Renal cortex interstitium (tissue), 11 donors: Measurements from ENCODE around the gene SPEM2. TPM values are rescaled to one million over a fixed set of nuclear protein-coding genes. Genes with fewer than 3 reads are reported as not detected.
A peak's percentile ranks its signal among the peaks of the same experiment; 100 is the strongest.

ENCODE experiments used
- DNase-seq, 11 donors: peaks; one replicate each; pipeline ENCODE4 v3.0.0-alpha.2; 2013; ENCODE audit warnings: low read depth in 9 of 11, low spot score in 4 of 11; ENCODE audit errors: extremely low read depth in 1 of 11
- polyA plus RNA-seq, 3 donors: library from polyadenylated mRNA; unstranded; fragments of 120-200 nt; gene quantifications; one replicate each; pipeline ENCODE4 v1.2.1, GENCODE V29; 2013; ENCODE audit not compliant: insufficient read length in 3 of 3

SPEM2 gene
- polyA plus RNA-seq, 3 donors: not detected

- DNase-seq: no peak
Measured at GRCh38 chr17:7398612-7399011, 26.8 kb upstream of the SPEM2 start.

GRCh38 chr17:7403043-7403726, 22.2 kb upstream of the SPEM2 start:
- no peak for DNase-seq

- no peak for DNase-seq
Measured at GRCh38 chr17:7403727-7403976, 21.8 kb upstream of the SPEM2 start.

GRCh38 chr17:7403977-7404736, 21.3 kb upstream of the SPEM2 start, which contains the start of gene TMEM256:
TSS of gene TMEM256 (minus strand) at chr17:7404097. CDS start at chr17:7404084, 13 bp downstream.
- DNase-seq: peak; percentile 96 to 100 (median 99)

GRCh38 chr17:7404737-7405349, 20.6 kb upstream of the SPEM2 start:
- DNase-seq: no peak

- DNase-seq: no peak
Measured at GRCh38 chr17:7405350-7406234, 19.8 kb upstream of the SPEM2 start.

GRCh38 chr17:7406235-7406825, 19.1 kb upstream of the SPEM2 start:
- DNase-seq: no peak

- DNase-seq: no peak
Measured at GRCh38 chr17:7407082-7407481, 18.3 kb upstream of the SPEM2 start.

- DNase-seq: no peak
Measured at GRCh38 chr17:7407485-7408251, 17.7 kb upstream of the SPEM2 start, which contains the start of gene NLGN2. TSS of gene NLGN2 (plus strand) at chr17:7407845. CDS start at chr17:7408256, 411 bp downstream.

GRCh38 chr17:7408252-7408727, 17.1 kb upstream of the SPEM2 start:
- DNase-seq: no peak

- DNase-seq: no peak
Measured at GRCh38 chr17:7408863-7409262, 16.6 kb upstream of the SPEM2 start.

GRCh38 chr17:7409716-7410115, 15.7 kb upstream of the SPEM2 start:
- DNase-seq: no peak

GRCh38 chr17:7410634-7411426, 14.6 kb upstream of the SPEM2 start:
- no peak for DNase-seq

GRCh38 chr17:7411427-7411750, 14.0 kb upstream of the SPEM2 start:
- DNase-seq: no peak

- DNase-seq: no peak
Measured at GRCh38 chr17:7413346-7413985, 11.9 kb upstream of the SPEM2 start.

- no peak for DNase-seq
Measured at GRCh38 chr17:7414837-7415236, 10.6 kb upstream of the SPEM2 start.

GRCh38 chr17:7415784-7416183, 9.6 kb upstream of the SPEM2 start:
- DNase-seq: no peak
